Measurements from ENCODE around the gene NTRK3. TPM values are rescaled to one million over a fixed set of nuclear protein-coding genes. Genes with fewer than 3 reads are reported as not detected.

NTRK3 gene
- total and polyA plus RNA-seq, 4 experiments from 2014 or later: 0.67 TPM; not detected in 3

GRCh38 chr15:88018869-88019641, 237.5 kb downstream of the NTRK3 start:
- no peaks in the 10 kb centered on the region for H3K4me1 Mint-ChIP-seq
- H3K27me3 Mint-ChIP-seq: peaks cover 0 to 1% of the 10 kb centered on the region in 2 donors
- H3K9me3 Mint-ChIP-seq: peaks cover 0 to 2% (median 0%) of the 10 kb centered on the region in 8 donors
- peaks cover 0 to 3% of the 10 kb centered on the region in 2 donors for H3K9me3 ChIP-seq (ENCODE audit: control insufficient read depth in 1 of 2, low read length in 2 of 2)
- POLR2A ChIA-PET (ENCODE audit: partially characterized antibody): no interaction called here
- DNase-seq: no peak
- H3K4me1 ChIP-seq (ENCODE audit: insufficient read depth, low read length): no peaks in the 10 kb centered on the region
- CTCF ChIA-PET (ENCODE audit: partially characterized antibody): no interaction called here
- no peak overlapping the region for H3K4me3 Mint-ChIP-seq
- no peak overlapping the region for H3K27ac Mint-ChIP-seq
- no peaks in the 10 kb centered on the region for H3K36me3 ChIP-seq (ENCODE audit: insufficient read depth, low read length)
- intact Hi-C loops (cut with micrococcal nuclease): no loop called here
- no peak overlapping the region for H3K4me3 ChIP-seq (ENCODE audit: low read length in 2 of 2)
- no peaks in the 10 kb centered on the region for H3K36me3 Mint-ChIP-seq
- H3K27me3 ChIP-seq (ENCODE audit: insufficient read depth, low read length): no peaks in the 10 kb centered on the region
- H3K27ac ChIP-seq (ENCODE audit: low read depth, low read length): no peak overlapping the region

GRCh38 chr15:88017753-88018152, 238.8 kb downstream of the NTRK3 start:
- Mint-ChIP-seq H3K4me3 (no peak overlapping the region), H3K9me3 (peaks cover 0 to 2% (median 0%) of the 10 kb centered on the region in 8 donors), H3K4me1 (no peaks in the 10 kb centered on the region), H3K27ac (peak overlapping the region in 1 of 7 donors; percentile 27), H3K27me3 (peaks cover 0 to 1% of the 10 kb centered on the region in 2 donors), H3K36me3 (no peaks in the 10 kb centered on the region)
- Histone ChIP-seq H3K9me3 (ENCODE audit: control insufficient read depth in 1 of 2, low read length in 2 of 2) (peaks cover 0 to 3% of the 10 kb centered on the region in 2 donors), H3K27me3 (ENCODE audit: insufficient read depth, low read length) (no peaks in the 10 kb centered on the region), H3K36me3 (ENCODE audit: insufficient read depth, low read length) (no peaks in the 10 kb centered on the region), H3K4me1 (ENCODE audit: insufficient read depth, low read length) (no peaks in the 10 kb centered on the region), H3K27ac (ENCODE audit: low read depth, low read length) (no peak overlapping the region), H3K4me3 (ENCODE audit: low read length in 2 of 2) (no peak overlapping the region)
- no peak for DNase-seq
- intact Hi-C loops (cut with micrococcal nuclease): no loop called here
- ChIA-PET POLR2A (ENCODE audit: partially characterized antibody) (no interaction called here), CTCF (ENCODE audit: partially characterized antibody) (no interaction called here)

- H3K36me3 ChIP-seq (ENCODE audit: insufficient read depth, low read length): no peaks in the 10 kb centered on the region
- no peaks in the 10 kb centered on the region for H3K4me1 Mint-ChIP-seq
- H3K4me1 ChIP-seq (ENCODE audit: insufficient read depth, low read length): no peaks in the 10 kb centered on the region
- CTCF ChIA-PET (ENCODE audit: partially characterized antibody): no interaction called here
- no peak for DNase-seq
- intact Hi-C loops (cut with micrococcal nuclease): no loop called here
- no peak overlapping the region for H3K27ac ChIP-seq (ENCODE audit: low read depth, low read length)
- H3K36me3 Mint-ChIP-seq: no peaks in the 10 kb centered on the region
- POLR2A ChIA-PET (ENCODE audit: partially characterized antibody): no interaction called here
- H3K4me3 Mint-ChIP-seq: no peak overlapping the region
- H3K27ac Mint-ChIP-seq: no peak overlapping the region
- no peaks in the 10 kb centered on the region for H3K27me3 Mint-ChIP-seq
- no peaks in the 10 kb centered on the region for H3K9me3 Mint-ChIP-seq
- H3K27me3 ChIP-seq (ENCODE audit: insufficient read depth, low read length): no peaks in the 10 kb centered on the region
- no peak overlapping the region for H3K4me3 ChIP-seq (ENCODE audit: low read length in 2 of 2)
- H3K9me3 ChIP-seq (ENCODE audit: control insufficient read depth in 1 of 2, low read length in 2 of 2): no peaks in the 10 kb centered on the region
Measured at GRCh38 chr15:88016406-88016805, 240.1 kb downstream of the NTRK3 start.

GRCh38 chr15:88015228-88015860, 241.2 kb downstream of the NTRK3 start:
- Histone ChIP-seq H3K27me3 (ENCODE audit: insufficient read depth, low read length) (no peaks in the 10 kb centered on the region), H3K4me1 (ENCODE audit: insufficient read depth, low read length) (no peaks in the 10 kb centered on the region), H3K27ac (ENCODE audit: low read depth, low read length) (no peak overlapping the region), H3K4me3 (ENCODE audit: low read length in 2 of 2) (no peak overlapping the region), H3K9me3 (ENCODE audit: control insufficient read depth in 1 of 2, low read length in 2 of 2) (no peaks in the 10 kb centered on the region), H3K36me3 (ENCODE audit: insufficient read depth, low read length) (no peaks in the 10 kb centered on the region)
- no peak for DNase-seq
- Mint-ChIP-seq H3K36me3 (no peaks in the 10 kb centered on the region), H3K9me3 (no peaks in the 10 kb centered on the region), H3K27me3 (no peaks in the 10 kb centered on the region), H3K4me1 (no peaks in the 10 kb centered on the region), H3K4me3 (no peak overlapping the region), H3K27ac (no peak overlapping the region)
- intact Hi-C loops (cut with micrococcal nuclease): no loop called here
- POLR2A ChIA-PET (ENCODE audit: partially characterized antibody): no interaction called here
- CTCF ChIA-PET (ENCODE audit: partially characterized antibody): no interaction called here

GRCh38 chr15:88014454-88015160, 241.9 kb downstream of the NTRK3 start:
- Mint-ChIP-seq H3K9me3 (no peaks in the 10 kb centered on the region), H3K4me3 (no peak overlapping the region), H3K4me1 (no peaks in the 10 kb centered on the region), H3K27me3 (no peaks in the 10 kb centered on the region), H3K27ac (no peak overlapping the region), H3K36me3 (no peaks in the 10 kb centered on the region)
- intact Hi-C loops (cut with micrococcal nuclease): no loop called here
- no peak for DNase-seq
- H3K4me3 ChIP-seq (ENCODE audit: low read length in 2 of 2): no peak overlapping the region
- ChIA-PET POLR2A (ENCODE audit: partially characterized antibody) (no interaction called here), CTCF (ENCODE audit: partially characterized antibody) (no interaction called here)
- no peaks in the 10 kb centered on the region for H3K4me1 ChIP-seq (ENCODE audit: insufficient read depth, low read length)
- H3K36me3 ChIP-seq (ENCODE audit: insufficient read depth, low read length): no peaks in the 10 kb centered on the region
- H3K27me3 ChIP-seq (ENCODE audit: insufficient read depth, low read length): no peaks in the 10 kb centered on the region
- no peaks in the 10 kb centered on the region for H3K9me3 ChIP-seq (ENCODE audit: control insufficient read depth in 1 of 2, low read length in 2 of 2)
- H3K27ac ChIP-seq (ENCODE audit: low read depth, low read length): no peak overlapping the region

DNA sequence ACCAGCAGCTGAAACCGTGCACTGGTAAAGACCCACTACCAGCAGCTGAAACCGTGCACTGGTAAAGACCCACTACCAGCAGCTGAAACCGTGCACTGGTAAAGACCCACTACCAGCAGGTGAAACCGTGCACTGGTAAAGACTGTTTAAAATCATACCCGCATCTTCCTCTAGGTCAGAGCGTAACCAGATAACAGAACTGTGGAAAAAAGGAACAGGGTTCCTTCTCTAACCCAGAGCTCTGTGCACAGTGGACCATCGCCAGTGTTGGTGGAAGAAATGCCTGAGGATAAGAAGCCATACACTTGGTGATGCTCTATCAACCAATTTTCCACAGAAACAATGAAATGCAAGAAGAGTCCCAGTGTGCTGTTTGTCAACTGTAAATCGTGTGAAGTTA, 243.4 kb downstream of the NTRK3 start:
- Histone ChIP-seq H3K4me3 (ENCODE audit: low read length in 2 of 2) (no peak overlapping the region), H3K27ac (ENCODE audit: low read depth, low read length) (no peak overlapping the region), H3K9me3 (ENCODE audit: control insufficient read depth in 1 of 2, low read length in 2 of 2) (no peaks in the 10 kb centered on the region), H3K4me1 (ENCODE audit: insufficient read depth, low read length) (no peaks in the 10 kb centered on the region), H3K27me3 (ENCODE audit: insufficient read depth, low read length) (no peaks in the 10 kb centered on the region), H3K36me3 (ENCODE audit: insufficient read depth, low read length) (no peaks in the 10 kb centered on the region)
- H3K4me3 Mint-ChIP-seq: no peak overlapping the region
- CTCF ChIA-PET (ENCODE audit: partially characterized antibody): no interaction called here
- no peak overlapping the region for H3K27ac Mint-ChIP-seq
- POLR2A ChIA-PET (ENCODE audit: partially characterized antibody): no interaction called here
- H3K27me3 Mint-ChIP-seq: peaks cover 0 to 4% of the 10 kb centered on the region in 2 donors
- intact Hi-C loops (cut with micrococcal nuclease): no loop called here
- no peaks in the 10 kb centered on the region for H3K4me1 Mint-ChIP-seq
- H3K9me3 Mint-ChIP-seq: no peaks in the 10 kb centered on the region
- H3K36me3 Mint-ChIP-seq: no peaks in the 10 kb centered on the region
- no peak for DNase-seq

DNA sequence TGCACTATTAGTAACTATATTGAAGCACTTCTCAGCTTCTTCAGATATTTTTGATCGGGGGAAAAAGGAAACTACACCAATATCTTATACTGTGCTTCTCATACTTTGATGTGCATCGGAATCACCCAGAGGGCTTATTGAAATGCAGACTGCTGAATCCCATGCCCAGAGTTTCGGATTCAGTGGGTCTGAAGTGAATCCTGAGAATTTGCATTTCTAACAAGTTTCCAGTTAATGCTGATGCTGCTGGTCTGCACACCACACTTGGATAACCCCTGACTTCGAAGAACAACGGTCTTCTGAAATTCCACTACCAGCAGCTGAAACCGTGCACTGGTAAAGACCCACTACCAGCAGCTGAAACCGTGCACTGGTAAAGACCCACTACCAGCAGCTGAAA, 243.9 kb downstream of the NTRK3 start:
- Histone ChIP-seq H3K36me3 (ENCODE audit: insufficient read depth, low read length) (no peaks in the 10 kb centered on the region), H3K27me3 (ENCODE audit: insufficient read depth, low read length) (no peaks in the 10 kb centered on the region), H3K9me3 (ENCODE audit: control insufficient read depth in 1 of 2, low read length in 2 of 2) (no peaks in the 10 kb centered on the region), H3K27ac (ENCODE audit: low read depth, low read length) (no peak overlapping the region), H3K4me3 (ENCODE audit: low read length in 2 of 2) (no peak overlapping the region), H3K4me1 (ENCODE audit: insufficient read depth, low read length) (no peaks in the 10 kb centered on the region)
- Mint-ChIP-seq H3K9me3 (no peaks in the 10 kb centered on the region), H3K4me1 (no peaks in the 10 kb centered on the region), H3K27ac (no peak overlapping the region), H3K36me3 (no peaks in the 10 kb centered on the region), H3K27me3 (peaks cover 0 to 4% of the 10 kb centered on the region in 2 donors), H3K4me3 (no peak overlapping the region)
- ChIA-PET CTCF (ENCODE audit: partially characterized antibody) (no interaction called here), POLR2A (ENCODE audit: partially characterized antibody) (no interaction called here)
- intact Hi-C loops (cut with micrococcal nuclease): no loop called here
- no peak for DNase-seq

All from CD4-positive, alpha-beta memory T cell (primary cell).